HFF-Myc (cell line): ENCODE measurements around the gene ADCYAP1R1.

ENCODE experiments used
- DNase-seq: peaks from one replicate; pipeline ENCODE4 v3.0.0-alpha.2; 2011; ENCODE audit warnings: low read depth; ENCODE audit errors: extremely low read depth
- H3K4me3 ChIP-seq: replicated peaks from 2 replicates; pipeline ENCODE4 v1.5.1; 2011; ENCODE audit warnings: low read depth, mild to moderate bottlenecking, control low read depth, low read length
- TF ChIP-seq, protein P1 (sequence below): IDR thresholded peaks from 2 replicates; pipeline ENCODE4 v1.5.1; 2012; ENCODE audit warnings: mild to moderate bottlenecking, low read depth, low read length, control low read depth; ENCODE audit errors: missing control alignments

The ADCYAP1R1 gene

GRCh38 chr7:31056775-31057346, 4.8 kb downstream of the ADCYAP1R1 start:
- DNase-seq: no peak
- TF ChIP-seq, protein P1, sequence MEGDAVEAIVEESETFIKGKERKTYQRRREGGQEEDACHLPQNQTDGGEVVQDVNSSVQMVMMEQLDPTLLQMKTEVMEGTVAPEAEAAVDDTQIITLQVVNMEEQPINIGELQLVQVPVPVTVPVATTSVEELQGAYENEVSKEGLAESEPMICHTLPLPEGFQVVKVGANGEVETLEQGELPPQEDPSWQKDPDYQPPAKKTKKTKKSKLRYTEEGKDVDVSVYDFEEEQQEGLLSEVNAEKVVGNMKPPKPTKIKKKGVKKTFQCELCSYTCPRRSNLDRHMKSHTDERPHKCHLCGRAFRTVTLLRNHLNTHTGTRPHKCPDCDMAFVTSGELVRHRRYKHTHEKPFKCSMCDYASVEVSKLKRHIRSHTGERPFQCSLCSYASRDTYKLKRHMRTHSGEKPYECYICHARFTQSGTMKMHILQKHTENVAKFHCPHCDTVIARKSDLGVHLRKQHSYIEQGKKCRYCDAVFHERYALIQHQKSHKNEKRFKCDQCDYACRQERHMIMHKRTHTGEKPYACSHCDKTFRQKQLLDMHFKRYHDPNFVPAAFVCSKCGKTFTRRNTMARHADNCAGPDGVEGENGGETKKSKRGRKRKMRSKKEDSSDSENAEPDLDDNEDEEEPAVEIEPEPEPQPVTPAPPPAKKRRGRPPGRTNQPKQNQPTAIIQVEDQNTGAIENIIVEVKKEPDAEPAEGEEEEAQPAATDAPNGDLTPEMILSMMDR: peak; percentile 16
- H3K4me3 ChIP-seq: no peak overlapping the region

DNA sequence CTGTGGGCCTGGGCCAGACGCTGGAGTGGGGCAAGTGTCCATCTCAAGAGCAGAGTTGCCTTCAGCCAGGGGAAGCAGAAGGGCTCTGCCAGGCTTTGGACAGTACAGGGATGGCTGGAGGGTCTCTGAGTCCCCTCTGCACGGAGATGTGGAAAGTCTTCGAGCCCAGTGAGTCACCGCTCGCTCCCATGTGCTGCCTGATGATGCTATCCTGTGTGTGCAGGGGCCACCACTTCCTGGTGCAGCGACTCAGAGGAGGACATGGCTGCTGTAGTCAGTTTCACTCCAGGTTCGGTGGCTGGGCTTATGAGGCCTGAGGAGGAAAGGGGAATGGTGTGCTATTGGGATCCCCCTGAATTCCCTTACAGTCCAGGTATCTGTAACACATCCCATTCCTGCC, 6.0 kb downstream of the ADCYAP1R1 start:
- TF ChIP-seq, protein P1: no peak
- no peak for DNase-seq
- no peak overlapping the region for H3K4me3 ChIP-seq

GRCh38 chr7:31058688-31059087, 6.6 kb downstream of the ADCYAP1R1 start:
- TF ChIP-seq, protein P1: no peak
- DNase-seq: no peak
- H3K4me3 ChIP-seq: no peak overlapping the region

DNA sequence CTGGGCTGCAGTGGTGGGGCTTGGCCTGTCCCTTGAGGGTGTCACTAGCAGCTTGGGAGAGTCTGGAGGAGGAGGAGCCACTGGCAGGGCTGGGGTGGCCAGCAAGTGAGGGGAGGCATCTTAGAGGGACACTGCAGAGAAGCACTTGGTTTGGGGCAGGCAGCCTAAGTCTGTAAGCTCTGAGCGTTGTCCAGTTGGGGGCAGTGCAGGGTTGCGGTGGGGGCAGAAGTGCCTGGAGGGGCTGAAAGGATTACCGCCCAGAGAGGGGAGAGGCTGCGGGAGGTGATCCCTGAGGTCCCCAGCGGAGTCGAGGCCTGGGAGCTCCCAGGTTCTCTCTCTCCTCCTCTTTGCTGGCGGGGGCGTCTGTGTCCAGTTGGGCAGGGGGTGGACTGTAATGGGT, 7.4 kb downstream of the ADCYAP1R1 start:
- no peak for DNase-seq
- TF ChIP-seq, protein P1: no peak

DNA sequence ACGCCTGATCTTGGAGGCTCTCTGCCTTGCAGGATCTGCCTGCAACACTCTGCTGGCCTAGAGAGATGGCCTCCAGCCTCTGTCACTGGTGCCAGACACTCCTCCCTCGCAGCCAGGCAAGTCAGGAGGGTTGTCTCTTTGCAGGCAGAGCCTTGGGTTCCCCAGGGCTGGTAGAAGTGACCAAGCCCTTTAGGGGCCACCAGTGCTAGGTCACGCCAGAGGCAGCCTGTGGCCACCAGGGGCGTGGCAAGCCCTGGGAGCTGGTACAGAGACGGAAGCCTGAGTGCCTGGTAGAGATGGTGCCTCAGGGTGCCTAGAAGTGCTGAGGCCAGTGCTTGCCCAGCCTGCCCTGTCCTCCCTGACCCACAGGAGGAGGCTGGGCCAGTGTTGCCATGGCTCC, 9.1 kb downstream of the ADCYAP1R1 start:
- H3K4me3 ChIP-seq: no peak overlapping the region
- DNase-seq: no peak
- TF ChIP-seq, protein P1: no peak

More for the DNA sequence above, 7.4 kb downstream of the ADCYAP1R1 start:
- no peak overlapping the region for H3K4me3 ChIP-seq

GRCh38 chr7:31062746-31063435, 10.8 kb downstream of the ADCYAP1R1 start:
- H3K4me3 ChIP-seq: no peak overlapping the region
- no peak for DNase-seq
- TF ChIP-seq, protein P1: no peak
